Glomerular endothelial cell (primary cell): ENCODE data around the gene QKI. TPM values are rescaled to one million over a fixed set of nuclear protein-coding genes. Genes with fewer than 3 reads are reported as not detected.
"Not testable (repeated sequence)": the region's sequence is repeated elsewhere in the genome, so short reads cannot be mapped to it uniquely, and the experiment has no call there.

Experiments used
- DNase-seq: peaks from one replicate; pipeline ENCODE4 v3.0.0-alpha.2; 2011; ENCODE audit warnings: low read depth, low spot score; ENCODE audit errors: extremely low read depth
- total RNA-seq: library from RNA; depleted of rRNA; stranded (reverse); fragments of >200 nt; gene quantifications from 2 replicates; pipeline ENCODE4 v1.2.3, GENCODE V29; 2015

QKI gene
- total RNA-seq, 1 donor from 2014 or later, result 224 TPM

- DNase-seq, result no peak
These were observed 157.2 kb downstream of the QKI start for GRCh38 chr6:163571730-163572129.

DNA sequence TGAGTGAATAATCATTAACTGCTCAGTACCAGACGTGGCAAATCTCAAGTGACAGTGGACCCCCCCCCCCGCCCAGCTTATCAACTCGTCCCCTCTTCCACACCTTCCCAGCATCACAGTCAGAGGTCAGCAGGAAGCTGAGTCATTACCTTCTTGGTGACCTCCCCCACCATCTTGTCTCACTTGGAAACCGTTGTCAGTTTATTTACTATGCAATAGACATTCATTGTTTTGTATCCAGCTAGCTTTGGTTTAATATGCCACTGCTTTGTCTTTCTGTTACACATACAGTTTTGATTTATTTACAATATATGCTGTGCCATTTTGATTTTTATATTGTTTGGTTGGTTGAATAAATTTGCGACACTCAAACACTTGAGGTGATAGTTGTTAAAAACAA, 158.1 kb downstream of the QKI start:
- no peak for DNase-seq

DNA sequence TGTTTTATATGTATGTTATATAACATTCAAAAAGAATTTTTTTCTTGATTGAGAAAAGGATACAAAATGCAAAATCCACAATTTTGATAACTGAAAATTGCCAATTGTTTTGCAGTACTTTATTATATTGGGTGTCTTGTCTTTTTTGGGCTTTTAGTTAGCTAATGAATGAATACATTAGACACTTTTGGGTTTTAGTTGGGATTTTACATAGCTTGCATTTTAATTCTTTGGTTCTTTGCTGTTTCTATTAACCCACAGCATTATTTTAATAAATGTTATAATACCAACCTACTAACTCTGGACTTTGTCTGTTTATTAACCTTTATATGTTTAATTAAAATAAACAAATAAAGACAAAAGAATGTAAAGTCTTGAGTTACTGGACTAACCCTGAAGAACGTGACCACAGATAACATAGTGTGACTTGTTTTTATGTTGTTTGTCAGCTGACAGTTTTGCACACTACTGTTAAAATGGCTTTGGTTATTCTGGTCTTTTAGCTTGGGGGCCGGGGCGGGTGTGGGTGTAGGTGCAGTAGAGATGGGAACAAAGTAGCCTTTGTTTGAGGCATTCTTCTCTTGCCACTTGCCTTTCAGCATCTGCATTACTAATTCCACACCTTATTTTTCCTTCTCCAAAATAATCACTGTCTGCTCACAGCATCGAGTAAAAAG, 159.1 kb downstream of the QKI start:
- no peak for DNase-seq

DNA sequence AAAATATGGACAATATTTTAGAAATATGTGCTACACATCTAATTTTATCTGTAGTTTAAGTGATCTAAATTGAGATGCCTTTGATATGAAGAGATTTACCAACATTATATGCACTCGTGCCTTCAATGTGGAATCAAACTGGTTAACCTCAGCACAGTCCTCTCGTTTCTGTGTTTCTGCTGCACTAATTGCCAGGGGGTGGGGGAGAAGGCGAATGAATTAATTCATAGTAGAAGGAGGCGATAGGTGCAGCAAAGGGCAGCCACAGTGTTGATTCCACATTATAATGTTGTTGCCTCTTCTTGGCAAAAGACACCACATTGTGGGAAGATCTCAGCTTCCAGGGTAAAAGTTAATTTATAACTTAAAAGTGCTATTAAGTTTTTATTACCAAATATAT, 161.6 kb downstream of the QKI start:
- no peak for DNase-seq

DNA sequence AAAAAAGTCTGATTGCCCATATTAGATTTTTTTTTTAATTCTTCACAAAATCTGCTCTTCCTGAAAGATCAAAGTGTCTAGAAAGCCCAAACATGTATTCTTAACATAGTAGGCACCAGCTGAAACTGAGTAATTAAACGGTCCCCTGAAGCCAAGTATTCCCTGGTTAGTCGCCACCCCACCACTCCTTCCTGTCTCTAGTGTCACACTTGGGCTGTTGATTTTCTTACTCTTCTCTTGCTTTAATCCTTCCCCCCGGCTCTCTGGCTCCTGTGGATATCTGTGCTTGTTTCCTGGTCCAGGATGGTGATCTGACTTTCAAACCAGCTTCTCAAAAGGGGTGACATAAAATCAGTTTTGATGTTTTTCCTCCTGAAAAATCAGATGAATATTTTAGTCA, 162.9 kb downstream of the QKI start:
- no peak for DNase-seq

- DNase-seq, result no peak
These were observed 164.8 kb downstream of the QKI start for GRCh38 chr6:163579111-163579879.

GRCh38 chr6:163579880-163580295, 165.4 kb downstream of the QKI start:
- DNase-seq, result no peak

DNA sequence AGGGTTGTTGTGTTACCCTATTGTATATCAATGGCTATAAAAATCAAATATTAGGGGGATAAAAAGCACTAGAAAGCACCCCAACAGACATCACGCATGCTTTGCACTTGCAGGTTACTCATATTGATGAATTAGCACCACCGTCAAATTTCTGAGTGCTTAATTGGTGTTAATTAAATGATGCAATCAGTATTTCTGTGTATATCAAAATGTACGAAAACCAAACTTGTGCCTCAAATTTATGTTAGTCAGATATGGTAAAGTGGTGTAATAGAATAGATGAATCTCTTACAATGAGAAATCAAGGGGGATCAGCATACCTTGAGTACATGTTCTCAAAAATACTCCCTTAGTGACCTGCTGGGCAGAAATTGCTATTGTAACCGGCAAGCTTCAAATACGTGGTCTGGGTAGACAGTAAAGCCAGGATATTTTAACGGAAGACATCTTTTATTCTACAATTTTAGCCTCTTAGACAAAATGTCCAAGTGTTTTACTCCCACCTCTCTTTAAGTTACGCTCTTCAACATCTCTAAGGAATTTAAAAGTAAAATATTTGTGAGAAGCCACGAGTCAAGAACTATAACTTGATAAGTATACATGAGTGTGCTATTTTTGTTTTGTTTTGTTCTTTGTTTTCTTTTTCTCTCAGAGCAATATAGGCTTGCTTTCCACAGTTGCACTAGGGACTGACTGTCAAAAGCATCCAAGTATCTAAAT, 166.0 kb downstream of the QKI start:
- DNase-seq, result no peak

GRCh38 chr6:163583558-163583957, 169.0 kb downstream of the QKI start:
- no peak for DNase-seq

- no peak for DNase-seq
These were observed 171.5 kb downstream of the QKI start for GRCh38 chr6:163585932-163586437.

- no peak for DNase-seq
These were observed 172.4 kb downstream of the QKI start for GRCh38 chr6:163586888-163587287.

- DNase-seq, result no peak
These were observed 173.9 kb downstream of the QKI start for GRCh38 chr6:163588220-163588919.

DNA sequence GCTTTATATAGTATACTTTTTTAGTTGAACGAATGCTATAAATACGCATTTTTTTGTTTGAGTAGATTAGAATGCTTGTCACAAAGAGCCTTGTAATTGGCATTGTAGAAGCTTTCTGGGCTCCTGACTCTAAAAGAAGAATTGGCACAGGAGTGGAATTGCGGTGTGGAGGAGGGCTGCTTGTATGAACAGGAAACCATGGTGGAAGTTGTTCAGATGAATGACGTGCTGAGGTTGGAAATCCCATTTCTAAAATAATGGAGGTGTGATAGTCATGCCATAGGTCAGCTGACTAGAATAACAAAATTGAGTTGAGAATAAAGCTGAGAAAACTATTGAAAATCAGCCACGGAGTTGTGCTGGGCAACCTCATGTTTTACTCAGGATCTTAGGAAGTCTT, 174.9 kb downstream of the QKI start:
- DNase-seq, result no peak

- not testable (repeated sequence) for DNase-seq
These were observed 175.6 kb downstream of the QKI start for GRCh38 chr6:163590132-163590531.

GRCh38 chr6:163592872-163593271, 178.4 kb downstream of the QKI start:
- DNase-seq, result no peak

GRCh38 chr6:163596174-163596573, 181.7 kb downstream of the QKI start:
- DNase-seq, result no peak

GRCh38 chr6:163599136-163599535, 184.6 kb downstream of the QKI start:
- DNase-seq, result no peak

- DNase-seq, result no peak
These were observed 185.2 kb downstream of the QKI start for GRCh38 chr6:163599684-163600083.

DNA sequence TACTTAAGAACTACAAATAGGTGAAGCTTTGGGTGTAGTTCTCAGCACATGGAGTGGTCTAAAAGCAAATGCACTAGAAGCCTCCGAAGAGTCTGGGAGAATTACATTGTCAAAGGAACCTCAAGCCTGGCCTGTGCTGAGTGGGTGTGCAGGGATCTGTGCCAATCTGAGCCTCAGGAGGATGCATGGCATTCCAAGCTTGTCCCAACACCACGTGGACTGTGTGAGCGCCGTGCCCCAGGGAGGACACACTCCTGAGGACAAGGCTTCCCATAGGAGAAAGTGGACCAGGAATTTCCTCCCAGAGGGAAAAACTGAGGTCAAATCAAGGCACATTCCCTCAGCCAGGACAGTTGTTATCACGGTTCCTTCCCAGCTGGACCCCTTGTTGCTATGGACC, 185.8 kb downstream of the QKI start:
- no peak for DNase-seq

DNA sequence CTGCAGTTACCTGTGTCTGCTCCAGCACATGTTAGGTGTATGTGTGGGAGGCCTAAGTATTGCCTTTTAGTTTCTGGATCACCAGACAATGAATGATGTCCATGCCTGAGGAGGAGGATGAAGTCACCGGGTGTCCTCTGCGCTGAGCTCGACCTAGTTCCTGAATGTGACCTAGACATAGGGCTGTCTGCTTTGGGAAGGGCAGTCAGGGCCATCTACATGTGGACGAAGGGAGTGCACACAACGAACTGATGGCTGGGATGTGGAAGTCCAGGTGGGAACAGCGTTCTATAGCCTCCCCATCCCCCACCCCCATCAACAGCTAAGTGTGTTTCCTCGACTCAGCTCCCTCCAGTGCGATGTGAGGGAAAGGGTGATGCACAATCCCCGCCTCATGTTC, 186.3 kb downstream of the QKI start:
- DNase-seq, result no peak

DNA sequence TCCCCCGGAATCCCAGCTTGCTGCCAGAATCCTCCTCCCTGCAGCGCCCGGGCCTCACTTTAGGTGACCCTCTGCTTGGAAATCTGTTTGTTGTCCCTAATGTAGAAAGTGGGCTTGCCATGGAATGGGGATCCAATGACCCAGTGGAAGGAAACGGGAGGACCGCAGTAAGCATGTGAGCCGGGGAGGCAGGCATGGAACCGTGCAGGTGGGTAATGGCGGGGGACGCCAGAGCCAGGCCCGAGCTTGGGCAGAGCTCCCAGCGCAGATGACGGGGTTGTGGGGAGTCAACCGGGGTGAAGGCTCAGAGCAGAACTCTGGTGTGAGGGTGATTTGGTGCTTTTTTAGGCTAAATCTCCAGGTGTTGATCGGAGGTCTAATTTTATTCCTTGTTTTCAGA, 188.3 kb downstream of the QKI start:
- DNase-seq, result no peak
